ENCODE measurements around the gene SMIM35. TPM values are rescaled to one million over a fixed set of nuclear protein-coding genes. Genes with fewer than 3 reads are reported as not detected.
A peak's percentile ranks its signal among the peaks of the same experiment; 100 is the strongest.

SMIM35 gene
- total and polyA plus RNA-seq, 8 donors: 0.20 to 1.1 (median 0.55) TPM; not detected in 2

DNA sequence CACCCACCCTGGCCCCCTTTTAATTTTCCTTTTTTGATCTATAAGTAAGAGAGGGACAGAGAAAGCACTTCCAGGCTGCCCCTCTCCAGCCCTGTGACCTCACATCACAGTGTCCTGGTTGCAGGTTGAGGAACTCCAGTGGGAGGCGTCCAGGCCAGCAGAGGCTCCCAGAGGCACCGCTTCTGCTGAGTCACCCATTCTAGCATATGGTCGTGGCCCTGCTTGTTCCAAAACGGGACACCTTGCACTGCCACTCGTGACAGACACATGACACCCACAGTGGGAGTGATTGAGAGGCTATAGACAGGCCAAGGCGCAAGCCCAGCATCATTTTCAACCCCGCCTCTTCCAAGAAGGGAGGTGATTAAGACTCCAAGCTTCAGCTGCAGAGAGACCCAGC is 25.9 kb downstream of the SMIM35 start:
- peaks cover 0 to 15% of the 10 kb centered on the region in 2 donors for H3K27me3 ChIP-seq
- H3K27ac ChIP-seq: no peak overlapping the region
- H3K36me3 ChIP-seq: no peaks in the 10 kb centered on the region
- H3K9me3 ChIP-seq: no peaks in the 10 kb centered on the region
- TF ChIP-seq, protein P1, sequence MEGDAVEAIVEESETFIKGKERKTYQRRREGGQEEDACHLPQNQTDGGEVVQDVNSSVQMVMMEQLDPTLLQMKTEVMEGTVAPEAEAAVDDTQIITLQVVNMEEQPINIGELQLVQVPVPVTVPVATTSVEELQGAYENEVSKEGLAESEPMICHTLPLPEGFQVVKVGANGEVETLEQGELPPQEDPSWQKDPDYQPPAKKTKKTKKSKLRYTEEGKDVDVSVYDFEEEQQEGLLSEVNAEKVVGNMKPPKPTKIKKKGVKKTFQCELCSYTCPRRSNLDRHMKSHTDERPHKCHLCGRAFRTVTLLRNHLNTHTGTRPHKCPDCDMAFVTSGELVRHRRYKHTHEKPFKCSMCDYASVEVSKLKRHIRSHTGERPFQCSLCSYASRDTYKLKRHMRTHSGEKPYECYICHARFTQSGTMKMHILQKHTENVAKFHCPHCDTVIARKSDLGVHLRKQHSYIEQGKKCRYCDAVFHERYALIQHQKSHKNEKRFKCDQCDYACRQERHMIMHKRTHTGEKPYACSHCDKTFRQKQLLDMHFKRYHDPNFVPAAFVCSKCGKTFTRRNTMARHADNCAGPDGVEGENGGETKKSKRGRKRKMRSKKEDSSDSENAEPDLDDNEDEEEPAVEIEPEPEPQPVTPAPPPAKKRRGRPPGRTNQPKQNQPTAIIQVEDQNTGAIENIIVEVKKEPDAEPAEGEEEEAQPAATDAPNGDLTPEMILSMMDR (IDR thresholded peaks at IDR 0.05): no peak
- ATAC-seq: peak; percentile 50
- no peaks in the 10 kb centered on the region for H3K4me1 ChIP-seq
- DNase-seq: peak in 1 of 4 donors; percentile 70
- no peak overlapping the region for H3K4me3 ChIP-seq
- intact Hi-C loops (cut with DNase I): no loop called here

DNA sequence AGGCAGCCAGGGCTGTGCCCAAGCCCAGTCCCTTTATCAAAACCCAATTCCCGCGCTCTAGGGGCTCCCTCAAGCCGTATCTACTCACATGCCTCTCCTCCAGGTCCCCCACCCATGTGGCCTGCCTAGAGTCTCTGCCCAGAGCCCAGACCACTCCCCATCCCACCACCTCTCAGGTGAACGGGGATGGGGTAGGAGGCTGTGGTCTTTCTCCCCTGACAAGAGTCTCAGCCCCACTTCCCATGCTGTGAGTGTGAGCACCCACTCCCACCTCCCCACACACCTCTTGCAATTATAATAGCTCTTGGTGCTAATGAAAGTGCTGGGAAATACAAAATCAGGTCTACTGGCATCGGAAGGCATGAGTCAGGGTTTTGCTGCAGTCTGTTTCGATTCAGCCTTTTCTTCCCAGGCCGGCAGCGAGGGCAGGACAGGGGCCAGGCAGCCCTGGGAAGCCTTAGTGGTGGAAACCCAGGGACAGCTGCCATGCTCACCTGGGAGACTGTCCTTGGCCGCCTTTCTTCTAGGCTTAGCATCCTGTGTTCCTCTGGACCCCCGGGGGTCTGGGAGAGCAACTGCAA is 26.6 kb downstream of the SMIM35 start:
- intact Hi-C loops (cut with DNase I): no loop called here
- TF ChIP-seq, protein P1 (IDR thresholded peaks at IDR 0.05): no peak
- no peaks in the 10 kb centered on the region for H3K36me3 ChIP-seq
- DNase-seq: no peak
- peaks cover 0 to 15% of the 10 kb centered on the region in 2 donors for H3K27me3 ChIP-seq
- ATAC-seq: no peak
- no peak overlapping the region for H3K27ac ChIP-seq
- H3K9me3 ChIP-seq: no peaks in the 10 kb centered on the region
- H3K4me3 ChIP-seq: no peak overlapping the region
- H3K4me1 ChIP-seq: no peaks in the 10 kb centered on the region

DNA sequence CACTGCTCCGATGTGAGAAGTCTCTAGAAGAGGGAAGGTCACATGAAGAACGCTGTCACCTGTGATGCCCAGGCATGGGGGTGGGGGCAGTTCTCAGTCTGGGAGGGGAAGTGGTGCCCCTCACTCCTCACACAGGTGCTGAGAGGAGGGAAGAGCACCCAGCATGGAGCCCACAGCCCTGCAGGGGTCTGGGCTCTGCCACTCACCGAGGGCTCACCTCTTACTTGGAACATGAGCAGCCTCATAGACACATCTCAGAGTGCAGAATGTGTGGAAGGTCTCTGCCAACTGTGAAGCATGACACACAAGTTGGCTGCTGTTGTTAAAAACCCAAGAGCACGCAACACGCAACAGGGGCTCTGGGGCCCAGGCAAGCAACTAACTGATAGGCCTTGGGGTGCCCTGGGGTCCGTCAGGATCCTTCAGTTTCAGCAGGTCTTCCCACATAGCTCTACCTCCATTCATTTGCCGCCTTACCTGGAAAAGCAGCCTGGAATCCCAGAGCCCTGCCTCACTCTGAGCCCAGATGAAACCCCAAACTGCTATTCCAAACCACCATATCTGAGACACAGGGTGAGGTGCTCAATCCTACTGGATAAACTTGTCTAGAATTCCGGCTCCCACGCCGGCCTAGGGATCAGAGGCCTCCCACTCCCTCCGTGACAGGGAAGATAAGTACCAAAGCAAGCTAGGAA is 27.4 kb downstream of the SMIM35 start:
- Histone ChIP-seq H3K27me3 (peaks cover 0 to 15% of the 10 kb centered on the region in 2 donors), H3K4me3 (no peak overlapping the region), H3K27ac (no peak overlapping the region), H3K4me1 (no peaks in the 10 kb centered on the region), H3K9me3 (no peaks in the 10 kb centered on the region), H3K36me3 (no peaks in the 10 kb centered on the region)
- TF ChIP-seq, protein P1 (IDR thresholded peaks at IDR 0.05): no peak
- intact Hi-C loops (cut with DNase I): loop anchor here in 1 of 2 donors (10.0 kb wide), 1 partner anchor 115 kb away; no protein-coding TSS in a partner anchor
- ATAC-seq (no peak), DNase-seq (no peak)

DNA sequence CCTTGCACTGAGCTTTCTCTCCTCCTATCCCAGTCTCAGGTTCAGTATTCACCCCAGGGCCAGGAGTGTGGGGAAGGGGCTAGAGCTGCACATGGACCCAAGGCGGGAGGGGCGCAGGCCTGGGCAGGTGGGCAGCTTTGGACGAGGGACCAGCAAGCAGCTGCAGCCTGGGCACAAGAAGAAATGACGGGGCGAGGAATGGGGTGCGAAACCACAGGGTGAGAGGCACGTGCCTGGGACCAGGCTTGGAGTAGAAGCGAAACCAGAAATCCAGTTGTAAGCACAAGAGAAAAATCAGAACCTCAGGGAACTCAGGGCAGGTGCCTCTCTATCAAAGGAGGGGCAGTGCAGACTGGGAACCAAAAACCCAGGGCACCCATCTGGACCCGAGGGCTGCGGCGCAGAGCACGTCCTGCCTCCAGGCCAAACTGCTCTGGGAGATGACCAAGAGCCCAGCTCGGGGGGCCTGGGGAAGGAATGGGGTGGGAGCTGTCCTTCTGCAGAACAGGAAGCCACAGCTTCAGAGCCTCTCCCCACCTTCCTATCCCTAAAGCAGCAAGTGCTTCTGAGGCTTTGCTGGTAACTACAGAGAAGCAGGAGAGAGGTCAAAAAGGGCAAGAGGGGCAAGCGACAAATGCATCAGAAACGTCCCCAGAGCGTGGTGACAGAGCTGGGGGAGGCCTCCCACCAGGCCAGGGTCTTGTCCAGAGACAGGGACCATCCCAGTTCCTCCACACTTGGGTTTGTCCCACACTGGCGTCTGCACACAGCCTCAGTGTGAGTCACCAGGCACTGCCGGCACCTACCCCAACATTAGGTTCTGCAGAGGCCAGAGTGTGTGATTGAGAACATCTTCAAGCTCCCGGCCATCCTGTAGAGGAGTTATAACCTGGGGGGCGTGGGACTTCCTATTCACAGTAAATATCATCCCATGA is 28.2 kb downstream of the SMIM35 start:
- Histone ChIP-seq H3K4me3 (no peak overlapping the region), H3K27me3 (peaks cover 0 to 15% of the 10 kb centered on the region in 2 donors), H3K27ac (no peak overlapping the region), H3K36me3 (no peaks in the 10 kb centered on the region), H3K9me3 (no peaks in the 10 kb centered on the region), H3K4me1 (no peaks in the 10 kb centered on the region)
- ATAC-seq: peak; percentile 16
- TF ChIP-seq, protein P1 (IDR thresholded peaks at IDR 0.05): no peak
- DNase-seq: no peak
- intact Hi-C loops (cut with DNase I): loop anchor here in 1 of 2 donors (10.0 kb wide), 1 partner anchor 114 kb away; no protein-coding TSS in a partner anchor

Measured in left lung (tissue), 10 donors.